Measurements from ENCODE around the gene GALNT10. TPM values are rescaled to one million over a fixed set of nuclear protein-coding genes. Genes with fewer than 3 reads are reported as not detected.

Gene GALNT10
- total and polyA plus RNA-seq, 2 of the 8 experiments (the other 6 are each of a cell fraction or from before 2014, with no cell fraction given): 4.6 to 15.5 TPM

DNA sequence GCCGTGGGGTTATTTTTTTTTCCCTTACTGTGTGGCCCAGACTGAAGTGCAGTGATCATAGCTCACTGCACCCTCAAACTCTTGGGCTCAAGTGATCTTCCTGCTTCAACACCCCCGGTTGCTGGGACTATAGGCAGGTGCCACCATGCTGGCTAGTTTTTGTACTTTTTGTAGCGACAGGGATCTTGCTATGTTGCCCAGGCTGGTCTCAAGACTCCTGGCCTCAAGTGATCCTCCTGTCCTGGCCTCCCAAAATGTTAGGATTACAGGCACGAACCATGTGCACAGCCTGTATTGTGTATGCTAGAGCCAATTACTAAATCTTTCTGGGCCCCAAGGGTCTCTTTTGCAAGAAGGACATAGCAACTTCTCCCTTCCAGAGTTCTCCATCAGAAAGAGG is 23.1 kb downstream of the GALNT10 start:
- H3K4ac ChIP-seq (replicated peaks; ENCODE audit: insufficient read length, low read depth, low read length): no peak overlapping the region
- DNase-seq (ENCODE audit: low read depth in 1 of 2, low spot score in 2 of 2): no peak
- peaks cover 0 to 8% (median 3%) of the 10 kb centered on the region in 4 experiments; a peak in 5 of 7 replicates for H3K4me1 ChIP-seq (replicated peaks in 1 of 4; ENCODE audit: control insufficient read depth in 3 of 4, insufficient read depth in 4 of 4, low read length in 3 of 4)
- H3K9me3 ChIP-seq (ENCODE audit: insufficient read depth in 2 of 2, low read depth in 1 of 2, low read length in 1 of 2): no peaks in the 10 kb centered on the region
- no peak overlapping the region for H2BK20ac ChIP-seq (ENCODE audit: low read length)
- H4K20me1 ChIP-seq (replicated peaks in 1 of 2; ENCODE audit: control insufficient read depth in 1 of 2, insufficient read depth in 2 of 2, low read length in 2 of 2): peaks cover 2% of the 10 kb centered on the region in 2 experiments
- H3K14ac ChIP-seq (ENCODE audit: insufficient read length): no peak overlapping the region
- H3K27me3 ChIP-seq (replicated peaks in 1 of 4; ENCODE audit: control insufficient read depth in 3 of 4, extremely low read depth in 1 of 4, insufficient read depth in 3 of 4, low read length in 3 of 4): 0 out of 7 replicates have a peak, but pooled peaks cover 0 to 5% (median 0%) of the 10 kb centered on the region in 4 experiments
- H2BK5ac ChIP-seq (ENCODE audit: low read depth, low read length): no peak overlapping the region
- H3K79me2 ChIP-seq (ENCODE audit: control insufficient read depth in 1 of 2, insufficient read depth in 2 of 2, low read length in 2 of 2): no peaks in the 10 kb centered on the region
- no peaks in the 10 kb centered on the region for H3K36me3 ChIP-seq (ENCODE audit: control insufficient read depth in 2 of 4, insufficient read depth in 4 of 4, low read length in 3 of 4)
- H3K56ac ChIP-seq (replicated peaks; ENCODE audit: insufficient read length, low read depth, low read length): no peak overlapping the region
- no peak overlapping the region for H3K23ac ChIP-seq (ENCODE audit: insufficient read length)
- no peak overlapping the region for H4K8ac ChIP-seq (ENCODE audit: extremely low read depth, insufficient read depth, low read length)
- CTCF ChIA-PET (ENCODE audit: partially characterized antibody): interaction anchor here (0.7 to 2.2 kb wide), 3 partner anchors 16 to 993 kb away, joined by 3 to 6 read pairs (median 3); no protein-coding TSS in a partner anchor
- H4K91ac ChIP-seq (replicated peaks; ENCODE audit: insufficient read length, low read length): no peak overlapping the region
- H2BK15ac ChIP-seq (ENCODE audit: low read length): no peak overlapping the region
- 91% methylated on average over 4 of the region's 4 CpGs; no CpG with 5 or more reads in 1 of the 2 experiments for whole genome bisulfite sequencing, 2 experiments (ENCODE audit: extremely low coverage in 1 of 2, insufficient coverage in 1 of 2, insufficient read length in 1 of 2, insufficient replicate concordance in 2 of 2, low coverage in 1 of 2, low lambda C conversion rate in 2 of 2, missing lambda C conversion rate in 1 of 2)
- no peak overlapping the region for H3K27ac ChIP-seq (ENCODE audit: low read depth, low read length)
- no peaks in the 10 kb centered on the region for H3K23me2 ChIP-seq (ENCODE audit: low read depth, low read length)
- no peak overlapping the region for H2BK120ac ChIP-seq (replicated peaks; ENCODE audit: low read depth, low read length)
- POLR2A ChIA-PET (ENCODE audit: partially characterized antibody): no interaction called here
- no peaks in the 10 kb centered on the region for H3K79me1 ChIP-seq (ENCODE audit: low read depth, low read length)
- no peak overlapping the region for H3K9ac ChIP-seq (replicated peaks in 1 of 4; ENCODE audit: extremely low read depth in 1 of 4, low read depth in 3 of 4, low read length in 3 of 4)
- no peak overlapping the region for H2AK5ac ChIP-seq (ENCODE audit: low read depth, low read length)
- H4K5ac ChIP-seq (ENCODE audit: insufficient read length, low read depth, low read length): no peak overlapping the region
- TF ChIP-seq TEAD4 (IDR thresholded peaks at IDR 0.05; ENCODE audit: low read depth, low read length) (no peak), CHD1 (IDR thresholded peaks at IDR 0.05; ENCODE audit: low read depth, low read length) (no peak)
- no peak overlapping the region for H3K4me3 ChIP-seq (ENCODE audit: extremely low read depth in 1 of 4, insufficient read depth in 2 of 4, low read depth in 3 of 4, low read length in 4 of 4)
- no peak overlapping the region for H2AFZ ChIP-seq (ENCODE audit: low read length)
- no peak overlapping the region for H3K18ac ChIP-seq (ENCODE audit: extremely low read depth, low read length)
- no peak overlapping the region for H2BK12ac ChIP-seq (ENCODE audit: low read depth, low read length)
- no peak overlapping the region for H3K4me2 ChIP-seq (ENCODE audit: insufficient read depth in 1 of 2, low read depth in 2 of 2, low read length in 2 of 2)
- FAIRE-seq: no peak
